ENCODE results near the gene CARMIL1. TPM values are rescaled to one million over a fixed set of nuclear protein-coding genes. Genes with fewer than 3 reads are reported as not detected.

The CARMIL1 gene
- total RNA-seq, 1 experiment from 2014 or later, result 23.6 TPM

DNA sequence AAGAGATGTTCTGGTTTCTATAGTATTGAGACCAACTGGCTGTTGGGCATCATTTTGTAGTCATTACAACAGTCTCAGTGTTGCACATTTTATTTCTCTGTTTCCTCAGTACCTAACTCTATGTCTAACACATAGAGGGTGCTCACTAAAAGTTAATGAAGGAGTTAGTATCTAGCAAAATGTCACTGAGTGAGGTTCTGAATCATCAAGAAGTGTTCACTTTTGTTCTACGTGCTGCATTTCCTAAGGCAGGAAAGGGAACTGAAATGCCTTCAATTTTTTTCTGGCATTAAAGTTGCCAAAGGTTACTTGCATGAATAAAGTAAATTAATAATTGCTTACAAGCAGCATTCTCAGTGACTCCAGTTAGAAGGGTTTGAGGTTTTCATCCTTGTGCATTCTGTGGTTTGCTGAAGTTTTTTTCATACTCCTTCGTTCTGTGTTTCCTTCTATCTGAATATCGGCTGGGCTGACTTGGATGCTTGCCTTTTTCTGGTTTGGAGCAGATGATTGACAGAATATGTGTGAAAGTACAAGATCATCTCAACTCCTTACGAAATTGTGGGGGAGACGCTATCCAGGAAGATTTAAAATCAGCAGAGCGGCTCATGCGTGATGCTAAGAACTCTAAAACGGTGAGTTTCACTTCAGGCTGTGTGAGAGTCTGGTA lies 258.3 kb downstream of the CARMIL1 start:
- TF ChIP-seq, protein P1, sequence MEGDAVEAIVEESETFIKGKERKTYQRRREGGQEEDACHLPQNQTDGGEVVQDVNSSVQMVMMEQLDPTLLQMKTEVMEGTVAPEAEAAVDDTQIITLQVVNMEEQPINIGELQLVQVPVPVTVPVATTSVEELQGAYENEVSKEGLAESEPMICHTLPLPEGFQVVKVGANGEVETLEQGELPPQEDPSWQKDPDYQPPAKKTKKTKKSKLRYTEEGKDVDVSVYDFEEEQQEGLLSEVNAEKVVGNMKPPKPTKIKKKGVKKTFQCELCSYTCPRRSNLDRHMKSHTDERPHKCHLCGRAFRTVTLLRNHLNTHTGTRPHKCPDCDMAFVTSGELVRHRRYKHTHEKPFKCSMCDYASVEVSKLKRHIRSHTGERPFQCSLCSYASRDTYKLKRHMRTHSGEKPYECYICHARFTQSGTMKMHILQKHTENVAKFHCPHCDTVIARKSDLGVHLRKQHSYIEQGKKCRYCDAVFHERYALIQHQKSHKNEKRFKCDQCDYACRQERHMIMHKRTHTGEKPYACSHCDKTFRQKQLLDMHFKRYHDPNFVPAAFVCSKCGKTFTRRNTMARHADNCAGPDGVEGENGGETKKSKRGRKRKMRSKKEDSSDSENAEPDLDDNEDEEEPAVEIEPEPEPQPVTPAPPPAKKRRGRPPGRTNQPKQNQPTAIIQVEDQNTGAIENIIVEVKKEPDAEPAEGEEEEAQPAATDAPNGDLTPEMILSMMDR (conservative IDR thresholded peaks at IDR 0.05), result no peak
- H3K14ac ChIP-seq (ENCODE audit: insufficient read depth, low read length), result no peak overlapping the region
- H3K79me2 ChIP-seq (ENCODE audit: insufficient read depth, low read length), result no peaks in the 10 kb centered on the region
- Mint-ChIP-seq H3K4me1 (peaks cover 0 to 2% of the 10 kb centered on the region in 2 experiments; a peak in 3 of 4 replicates), H3K9me3 (no peaks in the 10 kb centered on the region), H3K27ac (no peak overlapping the region), H3K36me3 (ENCODE audit: insufficient read depth in 1 of 3, low read depth in 3 of 3) (peaks cover 7 to 20% (median 11%) of the 10 kb centered on the region in 3 experiments; a peak in 6 of 7 replicates), H3K27me3 (ENCODE audit: low read depth) (no peaks in the 10 kb centered on the region), H3K4me3 (no peak overlapping the region)
- no peak overlapping the region for H3K9ac ChIP-seq (ENCODE audit: extremely low read depth, insufficient read length, low read length)
- no peaks in the 10 kb centered on the region for H3K79me1 ChIP-seq (ENCODE audit: insufficient read depth, low read depth, low read length, poor library complexity, severe bottlenecking)
- H3K4me2 ChIP-seq (ENCODE audit: insufficient read depth, insufficient read length, low read length), result no peak overlapping the region
- no peaks in the 10 kb centered on the region for H3K9me3 ChIP-seq (ENCODE audit: control insufficient read depth, low read depth, low read length)
- H2AK5ac ChIP-seq (ENCODE audit: insufficient read length, low read length), result no peak overlapping the region
- H4K8ac ChIP-seq (replicated peaks; ENCODE audit: insufficient read length, low read depth, low read length), result no peak overlapping the region
- H2AFZ ChIP-seq (ENCODE audit: low read length), result no peak overlapping the region
- DNase-seq, result no peak
- H2BK12ac ChIP-seq (ENCODE audit: insufficient read length, low read depth, low read length), result no peak overlapping the region
- H3K4me1 ChIP-seq (ENCODE audit: insufficient read depth, low read length), result no peaks in the 10 kb centered on the region
- H3K56ac ChIP-seq (ENCODE audit: insufficient read length, low read depth, low read length), result no peak overlapping the region
- WGBS (ENCODE audit: extremely low coverage, insufficient read length, low lambda C conversion rate), result no CpG with 5 or more reads among the region's 8 CpGs
- no peak overlapping the region for H3K4ac ChIP-seq (ENCODE audit: low read depth, low read length)
- no peak overlapping the region for H2BK20ac ChIP-seq (ENCODE audit: low read depth, low read length, poor library complexity, severe bottlenecking)
- no peak overlapping the region for H2BK120ac ChIP-seq (ENCODE audit: low read depth, low read length, poor library complexity, severe bottlenecking)
- H3K18ac ChIP-seq (ENCODE audit: insufficient read length, low read depth, low read length), result no peak overlapping the region
- no peak overlapping the region for H2BK15ac ChIP-seq (ENCODE audit: low read depth, low read length)
- no peak overlapping the region for H4K91ac ChIP-seq (ENCODE audit: insufficient read length, low read depth, low read length)
- H3K23me2 ChIP-seq (ENCODE audit: insufficient read length, low read depth, low read length, poor library complexity, severe bottlenecking), result no peaks in the 10 kb centered on the region
- H3K27me3 ChIP-seq (ENCODE audit: insufficient read depth, low read length), result no peaks in the 10 kb centered on the region
- no peak overlapping the region for H3K23ac ChIP-seq (ENCODE audit: insufficient read length, low read depth, low read length)
- no peak overlapping the region for H3T11ph ChIP-seq (ENCODE audit: low read length)
- H4K20me1 ChIP-seq (ENCODE audit: control insufficient read depth, insufficient read depth, insufficient read length), result no peaks in the 10 kb centered on the region
- no peak overlapping the region for H2BK5ac ChIP-seq (ENCODE audit: insufficient read length, low read length)
- no peak overlapping the region for H4K5ac ChIP-seq (ENCODE audit: insufficient read length, low read depth, low read length)
- no peak overlapping the region for H3K27ac ChIP-seq (ENCODE audit: insufficient read length, low read depth, low read length)

Data from H9 (cell line).